HG02610 (cell line): Measurements from ENCODE around the gene BCAP31.
A peak's percentile ranks its signal among the peaks of the same experiment; 100 is the strongest.

Experiments
- ATAC-seq: cut with Tn5 transposase; IDR thresholded peaks from one replicate; pipeline ENCODE4 v1.9.1; 2021; ENCODE audit warnings: mild to moderate bottlenecking, moderate library complexity; ENCODE audit not compliant: unreplicated experiment

Gene BCAP31

GRCh38 chrX:153724252-153725038 is at the start of gene BCAP31, which contains the start of gene ABCD1:
TSS of gene BCAP31 (minus strand) at chrX:153724387. CDS start at chrX:153723244, 1,143 bp downstream.
TSS of gene ABCD1 (plus strand) at chrX:153724856. CDS start at chrX:153725267, 411 bp downstream.
- ATAC-seq, result peak; percentile 62

GRCh38 chrX:153773218-153773611 is 49.0 kb upstream of the BCAP31 start:
- ATAC-seq, result no peak

- no peak for ATAC-seq
Observed at GRCh38 chrX:153772316-153773217, 48.4 kb upstream of the BCAP31 start.

GRCh38 chrX:153771415-153772315 is 47.5 kb upstream of the BCAP31 start:
- ATAC-seq, result no peak

- ATAC-seq, result no peak
Observed at GRCh38 chrX:153770601-153771414, 46.6 kb upstream of the BCAP31 start.

GRCh38 chrX:153769865-153770600 is 45.8 kb upstream of the BCAP31 start:
- no peak for ATAC-seq

- no peak for ATAC-seq
Observed at GRCh38 chrX:153769158-153769864, 45.1 kb upstream of the BCAP31 start.

GRCh38 chrX:153768311-153769157 is 44.3 kb upstream of the BCAP31 start:
- no peak for ATAC-seq

GRCh38 chrX:153767674-153768055 is 43.5 kb upstream of the BCAP31 start:
- ATAC-seq, result no peak

- ATAC-seq, result no peak
Observed at GRCh38 chrX:153766871-153767673, 42.9 kb upstream of the BCAP31 start.

GRCh38 chrX:153766098-153766817 is 42.1 kb upstream of the BCAP31 start:
- ATAC-seq, result no peak

- no peak for ATAC-seq
Observed at GRCh38 chrX:153765138-153766079, 41.2 kb upstream of the BCAP31 start.

GRCh38 chrX:153764786-153765137 is 40.6 kb upstream of the BCAP31 start:
- ATAC-seq, result no peak

GRCh38 chrX:153763989-153764755 is 40.0 kb upstream of the BCAP31 start, which contains the start of gene PLXNB3:
TSS of gene PLXNB3 (plus strand) at chrX:153764249. CDS start at chrX:153765536, 1,287 bp downstream.
- no peak for ATAC-seq
